Activated gamma-delta T cell (primary cell): ENCODE data around the gene IRF6.

Experiments
- DNase-seq: peaks from one replicate; lab custom pipeline; 2025; lab: John Stamatoyannopoulos, UW

The IRF6 gene

GRCh38 chr1:209759829-209760359 is 46.0 kb downstream of the IRF6 start:
- no peak for DNase-seq

DNA sequence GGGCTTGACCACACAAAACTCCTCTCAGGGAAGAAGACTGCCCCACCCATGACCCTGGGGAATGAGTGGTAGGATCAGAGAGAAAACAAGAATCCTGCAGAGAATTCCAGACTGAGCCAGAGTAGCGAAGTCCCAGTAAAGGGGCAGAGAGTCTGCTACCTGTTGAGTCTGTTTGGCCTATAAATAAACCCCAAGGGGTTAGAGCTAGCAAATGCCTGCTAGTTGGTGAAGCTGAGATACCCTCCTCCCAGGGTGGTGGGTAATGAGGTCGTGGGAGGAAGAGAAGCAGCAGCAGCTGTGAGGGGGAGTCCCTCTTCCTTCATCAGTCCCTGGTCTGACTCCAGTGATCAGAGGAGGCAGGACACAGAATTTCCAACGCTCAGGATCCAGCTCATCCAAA is 47.5 kb downstream of the IRF6 start:
- no peak for DNase-seq

GRCh38 chr1:209756615-209757445 is 49.1 kb downstream of the IRF6 start:
- no peak for DNase-seq

- no peak for DNase-seq
Measured at GRCh38 chr1:209755926-209756614, 49.9 kb downstream of the IRF6 start, which contains the start of gene TRAF3IP3. TSS of gene TRAF3IP3 (plus strand) at chr1:209756053. CDS start at chr1:209760040, 3,987 bp downstream.

DNA sequence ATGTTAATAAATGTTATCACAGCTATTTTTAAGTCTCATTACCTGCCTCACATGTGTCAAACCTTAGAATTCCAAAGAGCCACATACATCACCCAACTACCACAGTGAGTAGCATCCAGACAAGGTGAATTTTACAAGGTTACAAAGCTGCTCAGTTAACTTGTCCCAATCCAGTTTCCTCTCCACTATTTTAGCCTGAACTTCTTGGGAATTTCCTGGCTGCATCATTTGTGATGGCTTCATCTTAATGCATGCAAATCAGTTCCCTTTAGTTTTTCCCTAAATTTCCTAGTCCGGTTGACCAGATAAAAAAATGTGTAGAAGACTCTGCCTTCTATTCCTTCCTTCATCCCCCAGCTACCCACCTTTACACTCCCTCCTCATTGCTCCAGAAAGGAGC is 50.7 kb downstream of the IRF6 start:
- DNase-seq = no peak

DNA sequence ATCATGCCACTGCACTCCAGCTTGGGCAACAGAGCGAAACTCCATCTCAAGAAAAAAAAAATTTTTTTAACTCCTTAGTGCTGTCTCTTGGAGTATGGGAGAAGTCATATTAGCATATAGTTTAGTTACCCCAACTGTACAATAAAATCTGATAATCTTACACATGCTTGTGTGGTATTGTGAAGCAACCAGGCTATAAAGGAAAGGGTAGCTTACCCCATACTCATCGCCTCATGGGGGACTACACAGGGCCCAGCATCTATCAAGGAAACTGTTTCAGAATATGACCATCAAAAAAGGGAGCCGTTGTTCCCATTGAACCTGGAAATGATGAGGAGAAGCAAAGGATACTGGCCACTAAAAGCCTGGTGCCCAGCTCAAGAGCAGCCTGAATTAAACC is 53.1 kb downstream of the IRF6 start:
- no peak for DNase-seq

GRCh38 chr1:209751627-209752231 is 54.2 kb downstream of the IRF6 start:
- no peak for DNase-seq

- no peak for DNase-seq
Measured at GRCh38 chr1:209749670-209750323, 56.1 kb downstream of the IRF6 start.

- no peak for DNase-seq
Measured at GRCh38 chr1:209749205-209749604, 56.7 kb downstream of the IRF6 start.

DNA sequence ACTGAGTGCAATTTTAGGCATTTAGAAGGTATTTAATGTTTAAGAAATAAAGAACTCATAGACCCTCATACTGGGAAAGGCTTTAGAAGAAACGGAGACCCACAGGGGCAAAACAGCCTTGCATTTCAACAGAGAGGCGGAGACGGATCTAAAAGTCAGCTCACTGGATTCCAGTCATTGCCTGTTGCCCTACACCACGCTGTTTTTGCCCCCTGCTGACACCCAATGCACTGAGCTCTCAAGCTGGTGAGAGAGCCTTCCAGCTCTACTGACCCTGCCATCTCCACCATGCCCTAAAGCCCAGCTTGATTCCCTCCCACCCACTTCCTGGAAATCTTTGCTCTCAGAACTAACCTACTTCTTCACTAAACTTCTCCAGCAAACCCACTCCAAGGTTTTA is 57.3 kb downstream of the IRF6 start:
- no peak for DNase-seq

DNA sequence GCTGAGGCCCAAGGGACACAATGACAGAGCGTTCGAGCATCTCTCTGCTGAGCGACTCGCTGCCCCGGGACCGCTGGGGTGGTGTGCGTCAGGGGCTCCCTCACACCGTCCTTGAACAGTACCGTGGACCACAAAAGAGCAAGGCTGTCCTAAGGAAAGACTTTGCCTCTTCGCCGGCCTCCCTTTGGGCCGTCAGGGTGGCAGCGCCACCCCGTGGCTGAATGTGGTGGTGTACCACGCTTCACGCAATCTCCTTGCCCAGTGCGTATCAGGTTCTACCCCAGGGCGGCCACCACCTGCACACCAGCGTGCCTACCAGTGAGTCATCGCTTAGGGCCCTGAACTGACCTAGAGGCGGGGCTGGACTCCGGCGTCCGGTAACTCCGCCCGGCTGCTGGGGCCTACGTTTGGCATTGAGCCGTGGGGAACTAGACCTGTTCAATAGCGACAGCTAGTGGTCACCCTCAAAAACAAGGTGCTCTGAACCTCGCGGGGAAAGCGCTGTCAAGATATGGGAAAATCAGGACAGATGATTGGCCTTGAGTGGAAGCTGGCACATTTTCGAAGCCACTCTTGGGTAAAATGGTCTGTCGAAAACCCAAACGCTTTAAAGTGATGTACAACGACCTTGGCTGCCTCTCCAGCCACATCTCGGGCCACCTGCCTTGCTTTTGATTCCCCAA is 58.2 kb downstream of the IRF6 start:
- DNase-seq = peak; percentile 57

- no peak for DNase-seq
Measured at GRCh38 chr1:209746451-209747165, 59.3 kb downstream of the IRF6 start.

- no peak for DNase-seq
Measured at GRCh38 chr1:209743145-209743482, 62.8 kb downstream of the IRF6 start.

GRCh38 chr1:209742409-209743144 is 63.4 kb downstream of the IRF6 start:
- DNase-seq = no peak

DNA sequence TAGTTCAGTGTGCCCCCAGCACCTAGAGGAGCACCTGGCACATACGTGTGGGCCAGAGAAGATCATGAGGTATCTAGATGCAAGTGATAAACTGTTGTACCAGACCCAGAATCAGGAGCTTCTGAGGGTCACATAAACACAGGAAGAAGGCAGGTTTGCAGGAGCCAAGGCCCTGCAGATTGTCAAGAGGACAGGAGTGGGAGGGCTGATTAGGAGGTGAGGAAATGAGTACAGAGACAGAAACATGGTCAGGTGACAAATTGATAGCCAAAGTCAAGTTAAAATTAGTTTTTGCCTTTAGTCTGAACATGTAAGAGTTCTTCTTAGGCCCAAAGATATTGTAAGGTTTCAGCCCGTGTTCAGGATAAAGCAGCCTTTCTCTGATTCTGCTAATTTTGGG is 64.1 kb downstream of the IRF6 start:
- DNase-seq = no peak

DNA sequence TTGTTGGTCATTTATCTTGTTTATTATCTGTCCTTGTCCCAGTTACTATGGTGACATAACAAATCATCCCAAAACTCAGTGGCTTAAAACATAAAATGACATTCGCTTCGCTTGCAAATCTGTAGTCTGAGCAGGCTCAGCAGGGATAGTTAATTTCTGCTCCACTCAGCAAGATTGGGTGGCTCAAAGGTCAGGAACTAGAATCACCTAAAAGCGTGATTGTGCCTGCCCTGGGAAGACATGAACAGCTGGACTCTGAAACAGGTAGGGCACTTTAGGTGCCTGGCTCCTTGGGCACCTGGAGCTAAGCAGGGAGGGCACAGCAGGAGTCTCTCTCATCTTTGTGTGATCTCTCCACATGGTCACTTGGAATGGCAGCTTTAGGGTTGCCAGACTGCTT is 64.7 kb downstream of the IRF6 start:
- DNase-seq = no peak

GRCh38 chr1:209738270-209738669 is 67.7 kb downstream of the IRF6 start:
- no peak for DNase-seq

DNA sequence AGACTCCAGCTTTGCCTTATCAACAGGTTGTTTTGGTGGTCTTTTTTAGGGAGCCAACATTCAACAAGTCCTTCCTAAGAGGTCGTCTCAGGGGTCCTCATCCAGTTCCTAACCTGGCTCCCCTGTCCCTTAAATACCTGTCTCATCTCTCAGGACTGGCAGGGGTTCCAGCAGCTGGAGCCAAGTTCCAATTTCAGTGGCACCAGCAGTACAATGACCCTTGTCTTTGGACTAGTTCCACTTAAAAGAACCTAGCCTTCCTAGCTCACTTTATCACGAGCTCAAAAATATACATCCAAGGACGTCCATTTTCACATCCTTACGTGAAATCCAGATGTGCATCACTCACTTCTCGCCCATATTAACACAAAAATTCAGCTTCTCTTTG is 68.8 kb downstream of the IRF6 start:
- DNase-seq = no peak

DNA sequence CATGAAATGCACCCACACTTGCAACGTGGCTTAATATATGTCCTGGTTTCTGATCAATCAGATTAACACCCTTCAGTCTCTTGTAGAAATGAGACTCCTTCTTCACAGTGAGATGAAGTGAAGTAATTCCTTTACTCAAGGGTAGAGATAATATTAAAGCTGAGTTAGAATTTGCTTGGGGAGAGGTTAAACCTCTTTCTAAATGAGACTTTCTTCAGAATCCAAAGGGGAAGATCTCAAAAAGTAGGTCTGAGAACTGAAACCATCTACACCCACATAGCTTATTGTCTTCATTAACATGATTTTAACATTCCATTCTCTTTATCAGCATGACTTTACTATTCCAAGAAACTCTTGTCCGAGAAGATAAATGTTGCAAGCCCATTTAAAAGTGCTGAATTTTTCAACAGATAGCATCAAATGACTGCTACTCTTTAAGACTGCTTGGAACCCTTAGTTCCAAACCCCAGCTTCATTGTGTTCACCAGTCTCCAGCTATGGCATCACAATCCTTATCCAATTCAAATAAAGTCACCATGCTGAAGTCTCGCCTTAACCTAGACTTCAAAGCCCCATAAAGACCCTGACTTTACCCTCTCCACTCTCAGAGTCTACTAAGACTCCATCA is 69.3 kb downstream of the IRF6 start:
- DNase-seq = no peak
